Epithelial cell of esophagus (primary cell): ENCODE data around the gene PRR22.

Experiments used
- DNase-seq: peaks from one replicate; pipeline ENCODE4 v3.0.0; 2010; ENCODE audit warnings: low read depth
- H3K4me3 ChIP-seq: 2 replicates; pipeline ENCODE4 v1.5.1; 2011; ENCODE audit warnings: mild to moderate bottlenecking, low read length, control low read depth
- TF ChIP-seq, protein P1 (sequence below): IDR thresholded peaks from 2 replicates; pipeline ENCODE4 v1.5.1; 2011; ENCODE audit warnings: low read depth, mild to moderate bottlenecking, low read length, control low read depth, inconsistent platforms; ENCODE audit not compliant: insufficient read depth; ENCODE audit errors: missing control alignments

Gene PRR22

DNA sequence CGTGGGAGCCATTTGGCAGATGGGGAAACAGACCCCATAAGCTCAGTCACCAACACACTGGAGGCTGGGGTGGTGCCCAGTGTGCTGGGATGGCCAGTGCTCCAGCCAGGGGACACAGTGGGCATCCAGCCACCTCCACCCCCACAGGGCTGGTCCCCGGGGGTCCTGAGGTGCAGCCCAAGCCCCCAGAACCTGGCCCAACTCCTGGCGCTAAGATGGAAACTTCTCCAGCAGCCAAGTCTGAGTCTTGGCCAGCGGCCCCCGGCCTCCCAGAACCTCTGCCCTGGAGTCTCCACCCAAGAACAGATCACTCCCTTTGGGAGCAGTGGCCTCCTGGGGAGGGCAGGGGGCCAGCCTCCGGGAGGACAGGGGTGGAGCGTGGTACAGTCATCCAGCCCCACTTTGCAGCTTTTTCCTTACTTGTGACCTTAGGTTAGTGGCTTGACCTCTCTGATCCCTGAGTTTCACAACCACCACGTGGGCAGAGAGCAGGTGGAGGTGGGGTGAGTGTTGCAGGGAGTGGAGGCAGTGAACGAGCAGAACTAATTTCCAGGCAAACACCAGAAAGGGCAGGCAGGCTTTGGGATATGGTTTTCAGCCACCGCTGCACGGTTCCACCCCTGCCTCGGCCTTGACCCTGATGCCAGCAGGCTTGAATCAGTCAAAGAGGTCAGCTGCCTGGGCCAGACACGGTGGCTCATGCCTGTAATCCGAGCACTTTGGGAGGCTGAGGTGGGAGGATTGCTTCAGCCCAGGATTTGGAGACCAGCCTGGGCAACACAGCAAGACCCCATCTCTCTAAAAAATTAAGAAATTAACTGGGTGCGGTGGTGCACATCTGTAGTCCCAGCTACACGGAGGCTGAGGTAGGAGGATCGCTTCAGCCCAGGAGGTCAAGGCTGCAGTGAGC is 16.1 kb upstream of the PRR22 start:
- H3K4me3 ChIP-seq = no peak overlapping the region
- TF ChIP-seq, protein P1, sequence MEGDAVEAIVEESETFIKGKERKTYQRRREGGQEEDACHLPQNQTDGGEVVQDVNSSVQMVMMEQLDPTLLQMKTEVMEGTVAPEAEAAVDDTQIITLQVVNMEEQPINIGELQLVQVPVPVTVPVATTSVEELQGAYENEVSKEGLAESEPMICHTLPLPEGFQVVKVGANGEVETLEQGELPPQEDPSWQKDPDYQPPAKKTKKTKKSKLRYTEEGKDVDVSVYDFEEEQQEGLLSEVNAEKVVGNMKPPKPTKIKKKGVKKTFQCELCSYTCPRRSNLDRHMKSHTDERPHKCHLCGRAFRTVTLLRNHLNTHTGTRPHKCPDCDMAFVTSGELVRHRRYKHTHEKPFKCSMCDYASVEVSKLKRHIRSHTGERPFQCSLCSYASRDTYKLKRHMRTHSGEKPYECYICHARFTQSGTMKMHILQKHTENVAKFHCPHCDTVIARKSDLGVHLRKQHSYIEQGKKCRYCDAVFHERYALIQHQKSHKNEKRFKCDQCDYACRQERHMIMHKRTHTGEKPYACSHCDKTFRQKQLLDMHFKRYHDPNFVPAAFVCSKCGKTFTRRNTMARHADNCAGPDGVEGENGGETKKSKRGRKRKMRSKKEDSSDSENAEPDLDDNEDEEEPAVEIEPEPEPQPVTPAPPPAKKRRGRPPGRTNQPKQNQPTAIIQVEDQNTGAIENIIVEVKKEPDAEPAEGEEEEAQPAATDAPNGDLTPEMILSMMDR = no peak
- no peak for DNase-seq

DNA sequence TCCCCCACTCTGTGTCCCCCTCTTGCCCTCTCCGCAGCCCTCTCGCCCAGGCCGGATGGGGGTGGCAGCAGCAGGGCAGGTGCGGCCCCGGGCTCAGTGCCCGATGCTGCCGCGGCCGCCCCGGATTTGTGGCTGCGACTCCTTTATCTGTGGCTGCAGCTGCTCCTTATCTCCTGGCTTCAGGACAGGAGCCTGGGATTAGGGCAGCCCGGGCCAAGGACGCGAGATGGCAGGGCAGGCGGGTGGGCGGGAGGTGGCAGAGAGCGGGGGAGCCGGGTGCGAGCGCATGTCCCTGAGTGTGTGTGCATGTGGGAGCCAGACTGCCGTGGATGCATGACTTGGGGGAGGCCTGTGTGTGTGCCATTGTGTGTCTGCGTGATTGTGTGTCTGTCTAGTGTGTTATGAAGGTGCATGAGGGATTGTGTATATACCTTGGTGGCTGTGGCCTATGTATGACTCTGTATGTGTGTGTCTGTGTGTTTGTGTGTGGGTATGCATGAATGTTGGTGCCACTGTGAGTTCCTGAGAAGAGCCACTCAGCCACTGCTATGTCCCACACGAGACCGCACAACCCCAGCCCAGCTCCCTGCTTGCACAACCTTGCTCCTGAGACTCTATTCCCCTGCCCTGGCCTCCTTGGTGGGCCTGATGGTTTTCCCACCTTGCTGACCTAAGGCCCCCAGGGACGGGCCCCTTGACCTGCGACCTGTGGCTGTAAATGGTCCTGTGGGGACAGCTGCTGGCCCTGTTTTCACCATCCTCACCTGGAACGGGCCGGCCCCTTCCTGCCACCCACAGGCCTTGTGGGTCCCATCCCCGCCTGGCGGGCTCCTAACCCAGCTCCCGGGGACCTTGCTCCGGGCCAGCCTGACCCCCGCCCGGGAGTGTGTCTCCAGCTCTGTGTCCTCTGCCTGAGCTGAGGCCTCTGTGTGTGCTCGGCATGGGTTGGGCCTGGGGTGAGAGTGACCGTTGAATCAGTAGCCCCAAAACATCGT is 15.0 kb upstream of the PRR22 start:
- H3K4me3 ChIP-seq = no peak overlapping the region
- TF ChIP-seq, protein P1 = no peak
- no peak for DNase-seq

DNA sequence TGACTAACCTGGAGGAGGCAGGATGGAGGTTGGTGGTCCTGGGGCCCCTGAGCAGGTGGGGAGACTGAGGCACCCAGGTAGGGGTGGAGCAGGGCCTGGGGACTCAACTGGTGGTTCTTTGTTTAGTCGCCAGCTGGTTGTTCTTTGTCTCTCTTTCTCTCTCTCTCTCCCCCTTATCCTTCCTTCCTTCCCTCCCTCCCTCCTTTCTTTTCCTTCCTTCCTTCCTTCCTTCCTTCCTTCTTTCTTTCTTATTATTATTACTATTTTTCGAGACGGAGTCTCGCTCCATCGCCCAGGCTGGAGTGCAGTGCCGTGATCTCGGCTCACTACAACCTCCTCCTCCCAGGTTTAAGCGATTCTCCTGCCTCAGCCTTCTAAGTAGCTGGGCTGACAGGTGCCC is 13.7 kb upstream of the PRR22 start:
- DNase-seq = no peak
- TF ChIP-seq, protein P1 = no peak
- H3K4me3 ChIP-seq = no peak overlapping the region

DNA sequence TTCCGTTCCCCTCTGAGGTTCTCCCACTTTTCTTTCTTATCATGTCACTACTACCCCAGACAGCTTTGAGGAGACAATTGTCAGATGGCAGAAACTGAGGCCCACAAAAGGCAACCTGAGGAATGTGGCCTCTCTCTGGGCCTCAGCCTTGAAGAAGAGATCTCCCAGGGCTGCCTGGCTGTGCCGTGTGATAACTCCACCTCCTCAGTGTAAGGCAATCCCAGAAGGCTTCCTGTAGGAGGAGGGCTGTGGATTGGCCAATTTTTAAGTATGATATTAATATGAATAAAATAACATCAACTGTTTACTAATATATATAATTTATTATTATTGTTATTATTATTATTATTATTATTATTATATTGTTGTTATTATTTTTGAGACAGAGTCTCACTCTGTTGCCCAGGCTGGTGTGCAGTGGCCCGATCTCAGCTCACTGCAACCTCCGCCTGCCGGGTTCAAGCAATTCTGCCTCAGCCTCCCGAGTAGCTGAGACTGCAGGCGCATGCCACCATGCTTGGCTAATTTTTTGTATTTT is 10.9 kb upstream of the PRR22 start:
- no peak overlapping the region for H3K4me3 ChIP-seq
- TF ChIP-seq, protein P1 = no peak
- DNase-seq = no peak

DNA sequence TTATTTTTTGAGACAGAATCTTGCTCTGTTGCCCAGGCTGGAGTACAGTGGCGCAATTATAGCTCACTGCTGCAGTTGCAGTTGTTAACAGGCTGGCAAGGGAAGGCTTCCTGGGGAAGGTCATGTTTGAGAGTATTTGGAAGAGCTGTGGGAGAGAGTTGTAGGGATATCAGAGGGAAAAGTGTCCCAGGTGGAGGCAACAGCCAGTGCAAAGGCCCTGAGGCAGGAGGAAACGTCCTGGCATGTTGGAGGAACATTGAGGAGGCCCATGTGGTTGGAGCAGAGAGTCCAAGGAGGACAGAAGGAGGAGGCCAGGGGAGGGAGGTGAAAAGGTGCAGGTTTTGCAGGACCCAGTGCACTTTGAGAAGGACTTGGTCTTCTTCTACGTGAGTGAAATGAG is 8.6 kb upstream of the PRR22 start:
- H3K4me3 ChIP-seq = no peak overlapping the region
- TF ChIP-seq, protein P1 = no peak
- no peak for DNase-seq

DNA sequence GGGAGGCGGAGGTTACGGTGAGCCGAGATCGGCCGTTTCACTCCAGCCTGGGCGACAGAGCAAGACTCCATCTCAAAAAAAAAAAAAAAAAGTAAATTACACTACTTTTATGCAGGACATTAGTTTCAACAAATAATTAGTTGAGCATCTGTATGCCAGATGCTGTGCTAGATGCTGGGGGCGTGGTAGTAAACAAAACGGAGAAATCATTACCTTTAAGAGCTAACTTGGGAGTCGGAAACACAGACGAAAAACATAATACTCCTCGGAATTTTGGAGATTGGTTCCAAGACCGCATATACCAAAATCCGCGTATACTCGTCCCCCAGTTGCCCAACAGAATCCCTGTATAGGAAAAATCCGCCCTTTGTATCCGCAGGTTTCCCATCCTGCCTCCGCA is 7.7 kb upstream of the PRR22 start:
- TF ChIP-seq, protein P1 = no peak
- no peak overlapping the region for H3K4me3 ChIP-seq
- DNase-seq = no peak
